ENCODE measurements around the gene TMEM273. TPM values are rescaled to one million over a fixed set of nuclear protein-coding genes. Genes with fewer than 3 reads are reported as not detected.

TMEM273 gene
- total RNA-seq, 1 experiment from 2014 or later: not detected

- ATAC-seq: no peak
- Histone ChIP-seq H3K9me2 (ENCODE audit: insufficient read depth) (no peaks in the 10 kb centered on the region), H4K20me1 (ENCODE audit: insufficient read depth) (no peaks in the 10 kb centered on the region), H2AFZ (ENCODE audit: low read depth, low read length, poor library complexity, severe bottlenecking) (no peak overlapping the region), H3K79me2 (ENCODE audit: insufficient read depth, low read length) (no peaks in the 10 kb centered on the region), H3K4me2 (ENCODE audit: low read length) (no peak overlapping the region), H3K27me3 (ENCODE audit: insufficient read depth, low read length) (no peaks in the 10 kb centered on the region; the same call in 1 of the 2 replicates), H3K9me3 (ENCODE audit: control insufficient read depth in 1 of 2, insufficient read depth in 1 of 2, low read depth in 1 of 2, low read length in 2 of 2) (no peaks in the 10 kb centered on the region), H3K27ac (ENCODE audit: low read depth, low read length) (no peak overlapping the region), H3K36me3 (ENCODE audit: control insufficient read depth in 1 of 2, insufficient read depth in 2 of 2, low read length in 2 of 2) (no peaks in the 10 kb centered on the region), H3K9ac (ENCODE audit: low read length) (no peak overlapping the region), H3K4me1 (ENCODE audit: control insufficient read depth in 1 of 2, insufficient read depth in 2 of 2, low read length in 2 of 2) (peaks cover 2 to 4% of the 10 kb centered on the region in 2 experiments; a peak in 1 of 4 replicates), H3K4me3 (replicated peaks in 1 of 2; ENCODE audit: low read depth in 1 of 2, low read length in 2 of 2) (no peak overlapping the region)
- no peak for DNase-seq (ENCODE audit: low read depth, low spot score)
- intact Hi-C loops (cut with micrococcal nuclease): no loop called here
- ChIA-PET RAD21 (ENCODE audit: low non-redundant PET in 1 of 2, low total read pairs in 2 of 2, uncharacterized antibody in 2 of 2, unreplicated experiment in 2 of 2) (no interaction called here), CTCF (no interaction called here), POLR2A (no interaction called here)
- no TSS peak for BruUV-seq (replicated peaks)
- TF ChIP-seq MAX (IDR thresholded peaks at IDR 0.05) (no peak), ELF1 (IDR thresholded peaks at IDR 0.05; ENCODE audit: borderline replicate concordance, low read depth) (no peak)
Observed at GRCh38 chr10:49168831-49169500, 19.2 kb downstream of the TMEM273 start.

GRCh38 chr10:49168171-49168540 is 20.0 kb downstream of the TMEM273 start:
- no peaks in the 10 kb centered on the region for H4K20me1 ChIP-seq (ENCODE audit: insufficient read depth)
- intact Hi-C loops (cut with micrococcal nuclease): no loop called here
- no peak for DNase-seq (ENCODE audit: low read depth, low spot score)
- H3K27me3 ChIP-seq (ENCODE audit: insufficient read depth, low read length): no peaks in the 10 kb centered on the region; the same call in 1 of the 2 replicates
- no peaks in the 10 kb centered on the region for H3K9me3 ChIP-seq (ENCODE audit: control insufficient read depth in 1 of 2, insufficient read depth in 1 of 2, low read depth in 1 of 2, low read length in 2 of 2)
- BruUV-seq (replicated peaks): no TSS peak
- no peak overlapping the region for H3K9ac ChIP-seq (ENCODE audit: low read length)
- ATAC-seq: no peak
- H3K79me2 ChIP-seq (ENCODE audit: insufficient read depth, low read length): no peaks in the 10 kb centered on the region
- no peak overlapping the region for H3K27ac ChIP-seq (ENCODE audit: low read depth, low read length)
- peaks cover 2 to 4% of the 10 kb centered on the region in 2 experiments; a peak in 1 of 4 replicates for H3K4me1 ChIP-seq (ENCODE audit: control insufficient read depth in 1 of 2, insufficient read depth in 2 of 2, low read length in 2 of 2)
- no peak overlapping the region for H3K4me2 ChIP-seq (ENCODE audit: low read length)
- no peaks in the 10 kb centered on the region for H3K9me2 ChIP-seq (ENCODE audit: insufficient read depth)
- POLR2A ChIA-PET: no interaction called here
- CTCF ChIA-PET: no interaction called here
- RAD21 ChIA-PET (ENCODE audit: low non-redundant PET in 1 of 2, low total read pairs in 2 of 2, uncharacterized antibody in 2 of 2, unreplicated experiment in 2 of 2): no interaction called here
- H2AFZ ChIP-seq (ENCODE audit: low read depth, low read length, poor library complexity, severe bottlenecking): no peak overlapping the region
- no peaks in the 10 kb centered on the region for H3K36me3 ChIP-seq (ENCODE audit: control insufficient read depth in 1 of 2, insufficient read depth in 2 of 2, low read length in 2 of 2)
- TF ChIP-seq ATF3 (IDR thresholded peaks at IDR 0.05) (no peak), EZH2 (IDR thresholded peaks at IDR 0.05) (no peak), YY1 (IDR thresholded peaks at IDR 0.05; ENCODE audit: extremely low read depth, insufficient replicate concordance, low read depth, low read length) (no peak), SIN3A (IDR thresholded peaks at IDR 0.05; ENCODE audit: low read depth) (no peak), ZFX (IDR thresholded peaks at IDR 0.05) (no peak), TCF7L2 (IDR thresholded peaks at IDR 0.05; ENCODE audit: borderline replicate concordance, extremely low read depth, insufficient read depth, insufficient read length) (no peak), ELF1 (IDR thresholded peaks at IDR 0.05; ENCODE audit: borderline replicate concordance, low read depth) (no peak), JUND (IDR thresholded peaks at IDR 0.05) (no peak), EGR1 (IDR thresholded peaks at IDR 0.05; ENCODE audit: low read depth) (no peak), POLR2A (IDR thresholded peaks at IDR 0.05; ENCODE audit: borderline replicate concordance, extremely low read depth, insufficient read depth, insufficient read length) (no peak), CEBPB (IDR thresholded peaks at IDR 0.05; ENCODE audit: low read depth) (no peak), REST (IDR thresholded peaks at IDR 0.05; ENCODE audit: low read depth) (no peak), CBX3 (IDR thresholded peaks at IDR 0.05; ENCODE audit: low read depth) (no peak), MAX (IDR thresholded peaks at IDR 0.05) (no peak), FOSL1 (IDR thresholded peaks at IDR 0.05; ENCODE audit: low read depth) (no peak)
- no peak overlapping the region for H3K4me3 ChIP-seq (replicated peaks in 1 of 2; ENCODE audit: low read depth in 1 of 2, low read length in 2 of 2)
